NCI-H446 treated with DMSO at 0.1 percent for 48 hours (cell line): ENCODE data around the gene CAB39.
"Not testable (repeated sequence)": the region's sequence is repeated elsewhere in the genome, so short reads cannot be mapped to it uniquely, and the experiment has no call there.

Experiments
- DNase-seq: peaks from one replicate; lab custom pipeline; 2025; lab: John Stamatoyannopoulos, UW

CAB39 gene

DNA sequence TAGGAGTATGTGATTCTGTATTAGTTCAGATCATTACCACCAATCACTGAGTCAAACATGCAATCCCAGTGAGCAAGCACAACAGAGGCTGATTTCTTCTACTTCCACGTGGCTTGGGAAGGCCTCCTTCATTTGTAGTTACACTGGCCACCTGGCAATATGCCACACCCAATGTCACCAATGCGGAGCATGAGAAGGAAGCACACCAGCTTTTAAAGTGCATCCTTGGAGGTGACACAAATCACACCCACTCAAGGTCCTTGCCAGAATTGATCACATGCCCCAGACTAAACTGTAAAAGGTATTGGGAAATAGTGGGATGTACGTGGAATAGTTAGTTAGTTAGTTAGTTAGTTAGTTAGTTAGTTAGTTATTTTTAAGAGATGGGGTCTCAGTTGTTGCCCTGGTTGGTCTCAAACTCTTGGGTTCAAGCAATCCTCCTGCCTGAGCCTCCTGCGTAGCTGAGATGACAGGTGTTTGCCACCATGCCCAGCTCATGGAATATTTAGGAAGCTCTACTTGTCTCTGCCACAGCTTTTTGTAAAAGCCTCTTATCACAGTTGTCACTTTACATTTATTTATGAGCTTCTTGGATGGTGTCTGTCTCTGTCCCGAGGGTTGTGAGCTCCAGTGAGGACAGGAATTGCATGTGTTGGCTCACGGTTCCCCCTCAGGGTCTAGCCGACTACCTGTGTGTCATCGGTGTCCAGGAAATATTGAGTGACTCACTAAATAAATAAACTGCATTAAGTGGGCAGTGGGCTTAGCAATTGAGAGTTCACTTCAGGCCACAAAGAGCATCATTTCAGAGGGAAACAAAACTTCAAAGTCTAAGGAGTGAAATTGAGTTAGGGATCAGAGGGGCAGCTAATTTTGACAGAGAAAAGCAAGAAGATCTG lies 28.1 kb upstream of the CAB39 start:
- no peak for DNase-seq

DNA sequence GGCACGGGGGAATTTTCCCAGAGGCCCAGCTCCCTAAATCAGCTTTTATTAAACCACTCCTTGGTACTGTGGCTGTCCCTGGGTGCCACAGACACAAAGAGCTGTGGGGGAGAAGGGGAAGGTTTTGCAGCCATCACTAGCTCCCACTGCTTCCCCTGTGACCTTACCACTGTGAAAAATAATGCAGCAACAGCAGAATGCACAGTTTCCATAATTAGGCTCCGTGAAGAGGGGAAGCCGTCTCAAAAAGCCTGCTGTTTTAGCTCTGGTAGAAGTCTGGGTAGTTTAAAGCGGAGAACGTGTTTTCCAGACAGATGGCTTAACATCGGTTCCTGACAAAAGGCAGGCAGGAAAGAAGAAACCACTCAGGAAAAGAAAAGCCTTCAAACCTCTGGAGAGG lies 27.5 kb upstream of the CAB39 start:
- no peak for DNase-seq

DNA sequence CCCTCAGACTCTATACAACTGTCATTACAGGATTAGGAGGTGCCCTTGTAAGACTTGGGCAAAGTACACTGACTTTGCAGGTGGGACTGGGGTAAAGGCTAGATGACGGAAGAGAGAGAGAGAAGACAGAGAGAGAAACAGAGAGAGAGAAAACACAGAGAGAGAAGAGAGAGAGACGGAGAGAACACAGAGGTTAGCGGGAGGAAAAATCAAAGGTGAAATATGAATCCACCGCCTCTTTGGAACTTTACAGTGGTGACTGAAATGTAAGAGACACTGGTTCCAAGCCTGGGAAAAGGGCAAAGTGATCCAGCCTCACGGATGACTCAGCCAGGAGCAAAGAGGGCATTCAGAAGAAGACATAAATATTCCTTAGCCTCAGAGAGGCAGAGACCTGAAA lies 25.1 kb upstream of the CAB39 start:
- DNase-seq: no peak

DNA sequence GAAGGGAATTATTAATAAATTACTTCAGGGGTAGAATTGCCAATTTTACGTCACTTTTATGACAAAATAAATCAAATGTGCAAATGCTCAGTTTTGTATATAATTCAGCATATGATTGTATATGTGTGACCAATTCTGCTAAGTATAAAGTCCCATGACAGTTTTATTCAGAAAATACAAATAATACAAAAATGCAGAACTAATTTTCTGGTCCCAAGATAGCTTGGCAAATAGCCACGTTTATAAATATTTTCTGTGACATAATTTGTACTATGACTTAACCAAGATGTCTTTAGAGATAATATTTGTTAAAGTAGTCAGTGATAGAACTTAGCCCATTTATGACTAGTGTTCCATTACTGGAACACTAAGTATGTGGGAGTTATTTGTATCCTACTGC lies 24.2 kb upstream of the CAB39 start:
- no peak for DNase-seq

DNA sequence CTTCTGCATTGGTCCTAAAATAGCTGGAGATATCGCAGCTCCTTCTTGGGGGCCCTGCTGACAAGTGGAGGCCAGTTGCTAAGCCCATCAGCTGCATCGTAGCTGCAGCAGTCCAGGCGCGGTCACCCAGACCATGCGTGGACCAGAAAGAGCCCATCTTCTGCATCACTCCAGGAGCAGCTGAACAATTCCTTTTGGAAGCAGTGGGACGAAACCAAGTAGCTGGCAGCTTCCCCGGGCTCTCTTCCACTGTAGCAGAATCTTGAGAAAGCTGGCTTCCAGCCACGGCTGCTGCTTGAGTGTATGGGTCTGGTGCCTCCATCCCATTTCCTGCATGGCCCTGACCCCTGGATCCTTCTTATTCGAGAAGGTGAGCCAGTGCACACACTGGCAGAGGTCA lies 22.2 kb upstream of the CAB39 start:
- DNase-seq: no peak

DNA sequence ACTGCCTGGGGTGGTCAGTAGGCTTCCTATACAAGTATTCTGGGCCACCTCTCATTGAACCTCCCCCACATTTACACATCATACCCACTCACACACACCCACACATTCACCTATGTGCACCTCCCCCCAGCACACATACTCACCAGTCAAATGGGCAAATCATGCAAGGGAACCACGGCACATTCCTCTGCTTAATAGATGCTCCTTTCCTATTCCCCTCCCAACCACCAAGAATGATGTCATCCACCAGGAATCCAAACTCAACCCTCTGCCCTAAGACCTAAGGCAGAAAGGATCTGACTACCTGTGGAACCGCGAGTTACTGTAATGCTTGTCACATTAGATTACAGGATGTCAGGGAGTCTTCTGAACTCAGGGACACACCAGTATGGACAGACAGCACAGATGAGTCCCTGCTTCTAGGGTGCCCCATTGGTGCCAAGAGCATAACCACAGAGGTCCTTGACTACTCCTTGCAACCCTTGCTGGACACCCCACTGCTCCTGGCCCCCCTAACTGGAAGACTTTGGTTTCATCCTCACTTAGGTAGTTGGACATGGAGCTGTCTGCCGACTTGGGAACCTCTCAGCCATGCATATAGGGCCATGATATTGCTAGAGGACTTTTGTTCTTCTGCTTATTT lies 21.5 kb upstream of the CAB39 start:
- DNase-seq: no peak

DNA sequence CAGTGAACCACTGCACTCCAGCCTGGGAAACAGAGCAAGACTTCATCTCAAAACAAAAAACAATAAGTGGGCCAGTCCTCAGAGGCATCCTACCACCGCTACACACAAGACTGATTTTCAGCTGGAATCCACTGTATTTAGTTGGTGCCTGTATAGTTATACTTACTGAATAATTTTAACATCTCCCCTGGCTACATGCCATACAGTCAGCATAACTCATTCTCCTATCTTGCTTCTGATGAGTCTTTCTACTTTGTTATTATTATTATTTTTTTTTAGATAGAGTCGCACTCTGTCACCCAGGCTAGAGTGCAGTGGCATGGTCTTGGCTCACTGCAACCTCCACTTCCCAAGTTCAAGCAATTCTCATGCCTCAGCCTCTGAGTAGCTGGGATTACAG lies 19.9 kb upstream of the CAB39 start:
- DNase-seq: no peak

DNA sequence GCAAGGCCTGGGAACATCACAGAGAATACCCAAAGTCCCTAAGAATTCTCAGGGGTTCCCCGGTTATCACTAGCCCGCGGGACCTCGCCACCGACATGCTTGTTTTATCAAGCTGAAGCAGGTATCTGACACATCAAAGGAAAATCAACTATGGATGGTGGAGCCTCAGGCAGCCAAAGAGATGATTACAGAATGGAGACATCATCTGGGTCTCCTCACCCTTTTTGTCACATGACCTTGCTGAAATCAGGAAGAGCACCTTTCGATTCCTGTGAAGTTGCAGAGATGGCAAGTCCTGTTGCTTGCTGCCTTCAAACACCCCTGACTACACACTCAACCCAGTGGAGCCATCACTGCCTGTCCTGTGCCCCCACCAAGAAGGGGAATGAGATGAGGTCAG lies 19.2 kb upstream of the CAB39 start:
- no peak for DNase-seq

DNA sequence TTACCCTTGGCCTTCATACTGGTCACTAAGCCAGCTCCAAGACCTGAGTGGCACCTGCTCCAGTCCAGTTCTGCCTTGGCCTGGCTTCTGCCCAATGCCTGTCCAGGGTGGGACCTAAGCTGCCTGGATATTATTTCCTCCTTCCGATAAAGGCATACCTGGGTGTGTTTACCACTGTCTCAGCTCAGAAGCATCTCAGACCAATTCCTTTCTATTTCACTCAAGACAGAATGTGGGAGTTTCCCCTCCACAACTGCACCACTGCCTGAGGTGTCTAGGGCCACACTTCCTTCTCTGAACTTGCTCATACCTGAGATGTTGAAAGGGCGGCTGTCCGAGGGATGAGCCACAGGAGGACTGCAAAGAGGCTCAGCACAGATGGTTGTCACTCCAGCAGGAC lies 18.4 kb upstream of the CAB39 start:
- DNase-seq: no peak

DNA sequence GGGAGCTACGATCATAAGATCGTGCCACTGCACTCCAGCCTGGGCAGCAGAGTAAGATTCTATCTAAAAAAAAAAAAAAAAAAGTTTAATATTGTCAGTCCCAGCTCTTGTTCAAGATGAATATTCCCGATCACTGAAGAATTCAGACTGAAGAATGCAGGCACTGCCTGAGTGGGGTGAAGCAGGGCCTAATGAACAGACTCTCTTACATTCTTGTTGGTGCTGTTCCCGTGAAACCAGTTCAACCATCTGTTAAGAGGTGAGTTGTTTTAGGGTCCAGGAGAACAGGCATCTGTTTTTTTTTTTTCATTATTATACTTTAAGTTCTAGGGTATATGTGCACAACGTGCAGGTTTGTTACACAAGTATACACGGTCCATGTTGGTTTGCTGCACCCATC lies 17.1 kb upstream of the CAB39 start:
- no peak for DNase-seq

DNA sequence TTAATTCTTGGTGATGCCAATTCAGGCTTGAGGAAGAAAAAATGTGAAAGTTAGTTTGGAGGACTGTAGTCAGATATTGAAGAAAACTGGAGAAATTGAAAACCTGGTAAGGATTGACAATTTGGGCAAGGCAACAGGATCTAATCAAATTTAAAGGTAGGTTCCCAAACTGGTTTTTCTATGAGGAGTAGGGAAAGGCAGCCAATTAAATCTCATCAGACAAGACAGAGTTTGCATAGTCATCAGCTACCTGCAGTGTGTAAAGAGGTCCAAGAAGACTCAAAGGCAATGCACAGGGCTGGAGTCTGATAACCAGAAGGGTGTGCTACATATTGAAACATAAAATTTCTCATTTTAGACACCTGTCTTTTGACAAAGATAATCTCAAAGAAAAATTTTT lies 16.0 kb upstream of the CAB39 start:
- no peak for DNase-seq

DNA sequence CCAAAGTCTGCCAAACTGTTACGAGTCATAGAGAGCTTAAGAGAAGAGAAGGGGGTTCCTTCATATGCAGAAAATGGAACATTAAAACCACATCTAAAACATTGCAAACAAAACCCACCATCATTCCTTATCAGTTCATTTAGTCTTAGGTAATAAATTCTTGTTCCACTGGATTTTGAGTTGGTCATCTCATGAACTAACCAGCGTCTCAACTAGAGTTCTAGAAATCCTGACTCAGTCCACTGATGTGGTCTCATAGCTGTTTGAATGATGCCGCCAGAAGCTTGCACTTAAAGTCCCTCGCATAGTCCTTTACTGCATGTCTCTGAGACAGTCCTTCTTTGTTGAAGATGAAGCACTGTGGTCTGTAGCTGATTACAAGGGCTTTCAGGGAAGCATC lies 15.0 kb upstream of the CAB39 start:
- DNase-seq: no peak

DNA sequence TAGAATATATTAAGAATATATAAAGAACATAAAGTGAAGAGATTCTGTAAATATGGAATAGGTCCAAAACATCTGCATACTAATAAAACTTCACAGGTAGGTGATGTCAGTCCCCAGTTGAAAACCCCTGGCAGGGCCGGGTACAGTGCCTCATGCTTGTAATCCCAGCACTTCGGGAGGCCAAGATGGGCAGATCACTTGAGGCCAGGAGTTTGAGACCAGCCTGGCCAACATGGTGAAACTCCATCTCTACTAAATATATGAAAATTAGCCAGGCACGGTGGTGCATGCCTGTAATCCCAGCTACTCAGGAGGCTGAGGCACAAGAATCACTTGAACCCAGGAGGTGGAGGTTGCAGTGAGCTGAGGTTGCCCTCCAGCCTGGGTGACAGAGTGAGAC lies 13.9 kb upstream of the CAB39 start:
- DNase-seq: not testable (repeated sequence)

DNA sequence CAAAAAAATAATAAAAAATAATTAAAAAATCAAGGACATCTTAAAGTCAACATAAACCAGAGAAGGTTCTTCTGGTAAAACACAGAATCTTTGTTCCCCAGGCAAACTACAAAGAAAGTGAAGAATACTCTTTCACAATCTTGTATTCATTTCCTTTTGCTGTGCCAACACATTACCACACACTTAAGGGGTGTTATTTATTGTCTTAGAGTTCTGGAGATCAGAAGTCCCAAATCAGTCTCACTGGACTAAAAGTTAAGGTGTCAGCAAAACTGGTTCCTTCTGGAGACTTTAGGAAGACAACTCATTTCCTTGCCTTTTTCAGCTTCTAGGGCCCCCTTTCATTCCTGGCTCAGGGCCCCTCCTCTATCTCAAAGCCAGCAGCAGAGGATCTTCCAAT lies 12.2 kb upstream of the CAB39 start:
- no peak for DNase-seq

DNA sequence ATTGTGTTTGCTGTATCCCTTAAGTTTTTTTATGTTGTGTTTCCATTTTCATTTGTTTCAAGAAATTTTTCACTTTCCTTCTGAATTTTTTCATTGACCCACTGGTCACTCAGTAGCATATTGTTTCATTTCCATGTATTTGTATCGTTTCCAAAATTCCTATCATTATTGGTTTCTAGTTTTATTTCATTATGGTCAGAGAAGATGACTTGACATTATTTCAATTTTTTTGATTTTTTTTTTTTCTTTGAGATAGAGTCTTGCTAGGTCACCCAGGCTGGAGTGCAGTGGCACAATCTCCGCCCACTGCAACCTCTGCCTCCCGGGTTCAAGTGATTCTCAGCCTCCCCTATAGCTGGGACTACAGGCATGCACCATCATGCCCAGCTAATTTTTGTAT lies 11.3 kb upstream of the CAB39 start:
- DNase-seq: no peak

DNA sequence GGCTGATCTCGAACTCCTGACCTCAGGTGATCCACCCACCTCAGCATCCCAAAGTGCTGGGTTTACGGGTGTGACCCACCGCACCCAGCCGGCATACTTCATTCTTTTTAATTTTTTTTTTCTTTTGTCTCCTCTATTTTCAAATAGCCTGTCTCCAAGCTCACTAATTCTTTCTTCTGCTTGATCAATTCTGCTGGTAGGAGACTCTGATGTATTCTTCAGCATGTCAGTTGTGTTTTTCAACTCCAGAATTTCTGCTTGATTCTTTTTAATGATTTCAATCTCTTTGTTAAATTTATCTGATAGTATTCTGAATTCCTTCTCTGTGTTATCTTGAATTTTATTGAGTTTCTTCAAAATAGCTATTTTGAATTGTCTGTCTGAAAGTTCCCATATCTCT lies 10.2 kb upstream of the CAB39 start:
- DNase-seq: not testable (repeated sequence)

DNA sequence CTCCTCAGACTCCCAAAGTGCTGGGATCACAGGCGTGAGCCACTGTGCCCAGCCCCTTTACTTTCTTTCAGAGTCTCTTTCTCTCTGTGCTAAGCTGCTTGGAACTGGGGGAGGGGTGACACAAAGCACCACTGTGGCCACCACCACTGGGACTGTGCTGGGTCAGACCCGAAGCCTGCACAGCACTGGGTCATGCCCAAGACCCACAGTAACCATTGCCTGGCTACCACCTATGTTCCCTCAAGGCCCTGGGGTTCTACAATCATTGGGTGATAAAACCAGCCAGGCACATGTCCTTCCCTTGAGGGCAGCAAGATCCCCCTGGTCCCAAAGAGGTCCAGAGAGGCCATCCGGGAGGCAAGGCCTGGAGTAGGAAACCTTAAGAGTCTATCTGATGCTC lies 9.1 kb upstream of the CAB39 start:
- DNase-seq: no peak

DNA sequence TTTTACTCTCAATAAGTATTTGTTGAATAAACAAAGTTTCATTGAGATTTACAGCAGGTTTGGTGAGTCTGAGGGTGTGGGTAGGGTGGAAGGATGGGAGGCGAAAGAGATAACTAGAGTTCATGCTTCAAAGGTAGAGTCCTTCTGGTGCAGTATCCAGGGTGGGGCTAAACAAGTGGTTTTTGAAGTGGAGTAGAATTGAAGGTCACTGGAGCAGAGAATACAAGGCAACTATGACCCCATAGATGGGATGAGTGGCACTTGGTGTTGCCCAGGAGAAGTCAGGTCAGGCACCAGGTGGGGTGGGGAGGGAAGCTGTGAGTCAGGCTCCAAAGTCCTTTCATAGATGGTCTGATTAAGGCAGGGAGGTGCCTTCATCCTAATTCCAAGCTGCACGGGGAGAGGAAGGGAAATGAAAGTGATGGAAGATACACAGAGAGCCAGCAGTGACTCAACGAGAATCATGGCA lies 6.6 kb upstream of the CAB39 start:
- DNase-seq: no peak

DNA sequence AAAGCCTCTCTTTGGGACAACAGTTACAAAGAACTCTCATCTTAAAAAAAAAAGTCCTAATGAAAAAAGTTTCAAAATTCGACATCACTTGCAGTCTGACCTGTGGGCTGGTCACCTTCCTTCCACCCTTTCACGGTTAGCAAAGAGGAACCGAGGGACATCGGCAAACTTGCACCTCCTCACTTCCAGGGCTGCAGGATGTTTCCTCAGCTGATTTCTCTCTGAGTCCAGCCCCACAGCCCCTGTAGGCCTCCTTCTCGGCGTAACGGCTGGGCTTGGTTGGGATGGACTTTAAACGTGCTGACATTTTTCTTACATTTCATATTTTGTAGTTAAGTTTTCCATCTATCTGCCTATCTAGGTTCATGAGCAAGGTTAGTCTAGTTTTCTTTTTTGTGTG lies 5.7 kb upstream of the CAB39 start:
- DNase-seq: no peak

DNA sequence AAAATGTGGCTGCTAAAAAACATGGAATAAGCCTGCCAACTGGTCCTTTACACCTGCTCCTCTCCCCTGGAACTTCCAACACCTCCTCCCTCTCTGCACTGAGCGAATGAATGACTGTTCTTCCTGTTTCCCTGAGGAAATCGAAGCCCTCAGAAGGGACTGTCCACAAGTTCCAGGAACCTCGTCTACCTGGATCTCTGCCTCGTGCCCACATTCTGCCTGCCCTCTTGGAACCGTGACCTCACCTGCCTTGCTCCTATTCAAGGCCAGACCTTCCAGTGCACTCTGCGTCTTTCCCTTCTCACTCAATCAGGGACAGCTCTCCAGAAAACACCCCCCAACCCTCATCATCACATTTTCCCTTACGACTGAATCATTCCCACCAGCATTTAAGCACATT lies 4.4 kb upstream of the CAB39 start:
- no peak for DNase-seq

DNA sequence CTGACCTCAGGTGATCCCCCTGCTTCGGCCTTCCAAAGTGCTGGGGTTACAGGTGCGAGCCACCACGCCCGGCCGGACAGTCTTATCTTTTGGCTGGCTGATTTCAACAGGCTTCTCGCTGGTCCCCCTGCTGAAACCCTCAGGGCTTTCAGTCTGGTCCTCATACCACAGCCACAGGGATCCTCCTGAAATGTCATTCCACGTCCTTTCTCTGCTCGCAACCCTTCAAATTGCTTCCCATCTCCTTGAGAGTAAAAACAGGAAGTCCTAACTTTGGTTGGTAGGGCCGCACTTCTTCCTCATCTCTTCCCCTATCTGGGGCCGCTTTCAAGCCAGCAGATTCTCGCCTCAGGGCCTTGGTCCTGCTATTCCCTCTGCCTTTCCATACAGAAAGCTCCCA lies 1.4 kb upstream of the CAB39 start:
- DNase-seq: no peak

DNA sequence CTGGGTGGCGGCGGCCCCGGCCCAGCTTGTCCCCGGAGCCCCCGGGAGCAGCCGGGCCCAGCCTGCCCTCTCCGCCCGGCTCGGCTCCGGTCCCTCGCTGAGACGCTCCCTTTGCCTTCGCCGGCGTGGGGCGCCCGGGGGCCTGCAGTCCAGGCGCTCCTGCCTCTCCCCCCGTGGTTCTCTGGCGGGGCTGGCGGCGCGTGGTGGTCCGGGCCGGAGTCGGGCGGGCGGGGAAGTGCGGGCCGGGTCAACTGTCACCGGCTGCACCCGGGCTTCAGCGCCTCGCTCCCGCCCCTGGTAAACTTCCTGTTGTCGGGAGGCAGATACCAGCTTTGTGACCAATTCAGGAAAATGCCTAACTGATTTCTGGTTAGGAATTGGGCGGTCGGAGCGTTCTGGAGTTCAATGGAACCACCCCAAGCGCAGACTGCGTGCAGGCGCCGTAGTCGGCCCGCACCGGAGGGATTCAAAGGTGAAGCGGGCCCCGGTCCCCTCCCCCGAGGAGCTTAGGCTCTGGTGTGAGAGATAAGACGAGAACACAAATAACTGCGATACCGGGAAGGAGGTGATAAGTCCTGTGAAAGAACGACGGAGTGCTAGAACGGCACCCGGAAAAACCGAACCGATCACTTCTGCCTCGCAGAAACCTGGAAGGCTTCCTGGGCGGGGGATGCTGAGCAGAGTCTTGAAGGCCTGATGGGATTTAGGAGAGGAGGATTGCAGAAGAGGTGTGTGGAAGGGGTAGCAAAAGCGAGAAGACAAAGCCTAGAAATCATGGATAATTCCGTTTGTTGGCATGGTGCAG lies 891 bp downstream of the CAB39 start:
- DNase-seq: no peak

DNA sequence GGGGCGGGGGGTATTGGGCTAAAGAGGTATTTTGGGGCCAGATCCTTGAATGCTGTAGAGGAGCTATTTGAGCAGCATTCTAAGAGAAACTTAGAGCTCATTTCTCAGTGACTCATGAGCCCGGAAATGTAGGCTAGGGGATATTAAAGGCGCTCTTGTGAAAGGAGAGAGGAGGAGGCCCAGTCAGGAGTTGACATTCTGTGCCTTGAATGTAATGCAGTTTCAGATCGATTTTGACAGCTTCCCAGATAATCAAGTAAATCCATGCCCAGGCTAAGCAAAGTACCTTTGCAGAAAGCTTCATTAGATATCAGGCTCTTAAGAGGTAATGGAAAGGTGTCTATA lies 1.5 kb downstream of the CAB39 start:
- DNase-seq: no peak
